ENCODE measurements around the gene LRRC7. TPM values are rescaled to one million over a fixed set of nuclear protein-coding genes. Genes with fewer than 3 reads are reported as not detected.

Gene LRRC7
- polyA plus RNA-seq, 1 of the 3 experiments (the other 2 are of a cell fraction), result 0.02 TPM

DNA sequence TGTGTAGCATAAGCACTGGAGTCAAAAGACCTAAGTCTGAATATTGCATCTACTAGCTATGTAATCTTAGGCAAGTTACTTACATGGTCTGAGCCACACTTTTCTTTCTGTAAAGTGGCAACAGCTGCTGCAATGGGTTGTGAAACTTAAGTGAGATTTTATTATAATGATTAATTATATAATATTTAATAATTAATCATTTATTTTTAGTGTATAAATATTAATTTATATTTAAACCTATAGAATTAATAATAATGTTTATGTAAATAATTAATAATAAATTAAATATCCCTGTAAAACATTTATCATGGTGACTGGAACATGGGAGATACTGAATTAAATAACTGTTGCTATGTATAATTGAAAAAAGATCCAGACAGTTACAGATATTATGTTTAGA lies 457.3 kb downstream of the LRRC7 start:
- no peak overlapping the region for H3K4me3 ChIP-seq (ENCODE audit: low read depth in 2 of 2, low read length in 1 of 2)
- CTCF ChIA-PET, result interaction anchor here (1.5 to 1.8 kb wide), 2 partner anchors 14 to 17 kb away, joined by 3 to 4 read pairs; no protein-coding TSS in a partner anchor
- no peaks in the 10 kb centered on the region for H4K20me1 ChIP-seq (ENCODE audit: insufficient read depth)
- H3K36me3 ChIP-seq (replicated peaks in 1 of 2; ENCODE audit: control insufficient read depth in 1 of 2, insufficient read depth in 2 of 2, low read length in 1 of 2), result no peaks in the 10 kb centered on the region
- no peak for DNase-seq
- H3K4me2 ChIP-seq, result no peak overlapping the region
- POLR2A ChIA-PET, result interaction anchor here (0.7 kb wide), 1 partner anchor 118 kb away, joined by 5 read pairs; no protein-coding TSS in a partner anchor
- no peaks in the 10 kb centered on the region for H3K4me1 ChIP-seq (ENCODE audit: control insufficient read depth in 1 of 2, insufficient read depth in 2 of 2, low read depth in 1 of 2, low read length in 1 of 2)
- no peak overlapping the region for H3K27ac ChIP-seq (ENCODE audit: low read depth in 2 of 2, low read length in 1 of 2)
- H3K9me3 ChIP-seq, result no peaks in the 10 kb centered on the region
- no peaks in the 10 kb centered on the region for H3K27me3 ChIP-seq (ENCODE audit: insufficient read depth)
- no peaks in the 10 kb centered on the region for H3F3A ChIP-seq (replicated peaks; ENCODE audit: insufficient read depth)
- H2AFZ ChIP-seq (ENCODE audit: low read depth), result no peak overlapping the region
- TF ChIP-seq RCOR1 (IDR thresholded peaks at IDR 0.05; ENCODE audit: low read length), result no peak
- TF ChIP-seq NRF1 (IDR thresholded peaks at IDR 0.05; ENCODE audit: low read depth, low read length), result no peak
- TF ChIP-seq SIN3A (IDR thresholded peaks at IDR 0.05; ENCODE audit: borderline replicate concordance, low read depth, low read length), result no peak
- TF ChIP-seq GATA2 (CRISPR knock-in tag; IDR thresholded peaks at IDR 0.05), result no peak
- no peak for TF ChIP-seq FOXM1 (IDR thresholded peaks at IDR 0.05; ENCODE audit: low read depth)
- TF ChIP-seq SMC3 (IDR thresholded peaks at IDR 0.05; ENCODE audit: low read depth, low read length), result no peak
- no peak for TF ChIP-seq POLR2AphosphoS5 (IDR thresholded peaks at IDR 0.05; ENCODE audit: low read depth, low read length)
- TF ChIP-seq, protein P1, sequence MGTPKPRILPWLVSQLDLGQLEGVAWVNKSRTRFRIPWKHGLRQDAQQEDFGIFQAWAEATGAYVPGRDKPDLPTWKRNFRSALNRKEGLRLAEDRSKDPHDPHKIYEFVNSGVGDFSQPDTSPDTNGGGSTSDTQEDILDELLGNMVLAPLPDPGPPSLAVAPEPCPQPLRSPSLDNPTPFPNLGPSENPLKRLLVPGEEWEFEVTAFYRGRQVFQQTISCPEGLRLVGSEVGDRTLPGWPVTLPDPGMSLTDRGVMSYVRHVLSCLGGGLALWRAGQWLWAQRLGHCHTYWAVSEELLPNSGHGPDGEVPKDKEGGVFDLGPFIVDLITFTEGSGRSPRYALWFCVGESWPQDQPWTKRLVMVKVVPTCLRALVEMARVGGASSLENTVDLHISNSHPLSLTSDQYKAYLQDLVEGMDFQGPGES (IDR thresholded peaks at IDR 0.05; ENCODE audit: low read depth, low read length), result no peak
- TF ChIP-seq EP300 (IDR thresholded peaks at IDR 0.05; ENCODE audit: borderline replicate concordance in 1 of 2, low read depth in 1 of 2, low read length in 1 of 2), result no peak
- TF ChIP-seq, protein P2, sequence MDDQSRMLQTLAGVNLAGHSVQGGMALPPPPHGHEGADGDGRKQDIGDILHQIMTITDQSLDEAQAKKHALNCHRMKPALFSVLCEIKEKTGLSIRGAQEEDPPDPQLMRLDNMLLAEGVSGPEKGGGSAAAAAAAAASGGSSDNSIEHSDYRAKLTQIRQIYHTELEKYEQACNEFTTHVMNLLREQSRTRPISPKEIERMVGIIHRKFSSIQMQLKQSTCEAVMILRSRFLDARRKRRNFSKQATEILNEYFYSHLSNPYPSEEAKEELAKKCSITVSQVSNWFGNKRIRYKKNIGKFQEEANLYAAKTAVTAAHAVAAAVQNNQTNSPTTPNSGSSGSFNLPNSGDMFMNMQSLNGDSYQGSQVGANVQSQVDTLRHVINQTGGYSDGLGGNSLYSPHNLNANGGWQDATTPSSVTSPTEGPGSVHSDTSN (IDR thresholded peaks at IDR 0.05), result no peak
- TF ChIP-seq, protein P3, sequence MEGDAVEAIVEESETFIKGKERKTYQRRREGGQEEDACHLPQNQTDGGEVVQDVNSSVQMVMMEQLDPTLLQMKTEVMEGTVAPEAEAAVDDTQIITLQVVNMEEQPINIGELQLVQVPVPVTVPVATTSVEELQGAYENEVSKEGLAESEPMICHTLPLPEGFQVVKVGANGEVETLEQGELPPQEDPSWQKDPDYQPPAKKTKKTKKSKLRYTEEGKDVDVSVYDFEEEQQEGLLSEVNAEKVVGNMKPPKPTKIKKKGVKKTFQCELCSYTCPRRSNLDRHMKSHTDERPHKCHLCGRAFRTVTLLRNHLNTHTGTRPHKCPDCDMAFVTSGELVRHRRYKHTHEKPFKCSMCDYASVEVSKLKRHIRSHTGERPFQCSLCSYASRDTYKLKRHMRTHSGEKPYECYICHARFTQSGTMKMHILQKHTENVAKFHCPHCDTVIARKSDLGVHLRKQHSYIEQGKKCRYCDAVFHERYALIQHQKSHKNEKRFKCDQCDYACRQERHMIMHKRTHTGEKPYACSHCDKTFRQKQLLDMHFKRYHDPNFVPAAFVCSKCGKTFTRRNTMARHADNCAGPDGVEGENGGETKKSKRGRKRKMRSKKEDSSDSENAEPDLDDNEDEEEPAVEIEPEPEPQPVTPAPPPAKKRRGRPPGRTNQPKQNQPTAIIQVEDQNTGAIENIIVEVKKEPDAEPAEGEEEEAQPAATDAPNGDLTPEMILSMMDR (IDR thresholded peaks at IDR 0.05), result no peak
- no peak for TF ChIP-seq YY1 (IDR thresholded peaks at IDR 0.05; ENCODE audit: low read depth)
- TF ChIP-seq MEF2A (IDR thresholded peaks at IDR 0.05; ENCODE audit: borderline replicate concordance, low read depth), result no peak
- no peak for TF ChIP-seq RFX5 (IDR thresholded peaks at IDR 0.05; ENCODE audit: low read length)
- no peak for TF ChIP-seq TAF1 (IDR thresholded peaks at IDR 0.05; ENCODE audit: borderline replicate concordance, low read depth, low read length)
- TF ChIP-seq, protein P4, sequence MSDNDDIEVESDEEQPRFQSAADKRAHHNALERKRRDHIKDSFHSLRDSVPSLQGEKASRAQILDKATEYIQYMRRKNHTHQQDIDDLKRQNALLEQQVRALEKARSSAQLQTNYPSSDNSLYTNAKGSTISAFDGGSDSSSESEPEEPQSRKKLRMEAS (IDR thresholded peaks at IDR 0.05; ENCODE audit: low read depth), result no peak
- no peak for TF ChIP-seq RAD21 (IDR thresholded peaks at IDR 0.05; ENCODE audit: low read length)
- no peak overlapping the region for H3K9ac ChIP-seq
- no peaks in the 10 kb centered on the region for H3K79me2 ChIP-seq (ENCODE audit: insufficient read depth)
- H3K9me2 ChIP-seq, result no peaks in the 10 kb centered on the region; the same call in 1 of the 2 replicates

Measured in SK-N-SH (cell line).